Measurements from ENCODE around the gene FIGNL2. TPM values are rescaled to one million over a fixed set of nuclear protein-coding genes. Genes with fewer than 3 reads are reported as not detected.

FIGNL2 gene
- total RNA-seq, 1 donor from 2014 or later, result 6.7 TPM

DNA sequence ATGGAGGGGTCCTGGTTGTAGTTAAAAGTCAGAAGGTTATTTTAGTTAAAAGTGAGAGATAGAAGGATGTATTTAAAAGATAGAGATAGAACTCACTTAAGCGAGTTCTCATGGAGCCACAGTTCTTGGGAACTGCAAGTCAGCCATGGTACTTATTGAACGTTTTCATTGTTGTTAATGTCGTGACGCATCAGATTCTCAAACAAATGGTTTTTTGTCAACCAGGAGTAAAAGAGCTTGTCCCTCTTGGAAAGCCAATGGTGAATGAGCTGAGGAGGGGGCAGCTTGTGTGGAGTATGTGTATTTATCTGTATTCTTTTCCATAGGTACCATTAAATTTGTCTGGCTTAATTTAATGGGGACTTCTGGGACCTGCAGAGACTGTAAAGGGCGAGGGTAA is 68.6 kb downstream of the FIGNL2 start:
- H3K4me3 Mint-ChIP-seq (ENCODE audit: unreplicated experiment), result no peak overlapping the region
- Histone ChIP-seq H3K79me2 (ENCODE audit: insufficient read depth, low read length) (no peaks in the 10 kb centered on the region), H3K4me3 (ENCODE audit: insufficient read depth, low read depth, low read length) (no peak overlapping the region), H3K9ac (ENCODE audit: low read length) (no peak overlapping the region), H4K20me1 (ENCODE audit: insufficient read depth, low read length) (no peaks in the 10 kb centered on the region), H3K27ac (ENCODE audit: low read depth, low read length) (no peak overlapping the region), H3K27me3 (ENCODE audit: insufficient read depth, low read length) (no peaks in the 10 kb centered on the region), H3K4me1 (ENCODE audit: insufficient read depth, low read length) (no peaks in the 10 kb centered on the region), H3K4me2 (ENCODE audit: low read length) (no peak overlapping the region), H3K36me3 (ENCODE audit: insufficient read depth, low read length) (no peaks in the 10 kb centered on the region), H2AFZ (ENCODE audit: low read depth, low read length) (no peak overlapping the region), H3K9me3 (ENCODE audit: insufficient read depth, low read depth, low read length) (no peaks in the 10 kb centered on the region)
- DNase-seq (ENCODE audit: low read depth) (no peak), FAIRE-seq (no peak)
- H3K27me3 Mint-ChIP-seq (ENCODE audit: low read depth, unreplicated experiment), result peaks cover 6% of the 10 kb centered on the region
- H3K36me3 Mint-ChIP-seq (ENCODE audit: low read depth, unreplicated experiment), result peaks cover 11% of the 10 kb centered on the region
- TF ChIP-seq EZH2 (IDR thresholded peaks at IDR 0.05; ENCODE audit: insufficient read depth, low read length), result no peak
- TF ChIP-seq, protein P1, sequence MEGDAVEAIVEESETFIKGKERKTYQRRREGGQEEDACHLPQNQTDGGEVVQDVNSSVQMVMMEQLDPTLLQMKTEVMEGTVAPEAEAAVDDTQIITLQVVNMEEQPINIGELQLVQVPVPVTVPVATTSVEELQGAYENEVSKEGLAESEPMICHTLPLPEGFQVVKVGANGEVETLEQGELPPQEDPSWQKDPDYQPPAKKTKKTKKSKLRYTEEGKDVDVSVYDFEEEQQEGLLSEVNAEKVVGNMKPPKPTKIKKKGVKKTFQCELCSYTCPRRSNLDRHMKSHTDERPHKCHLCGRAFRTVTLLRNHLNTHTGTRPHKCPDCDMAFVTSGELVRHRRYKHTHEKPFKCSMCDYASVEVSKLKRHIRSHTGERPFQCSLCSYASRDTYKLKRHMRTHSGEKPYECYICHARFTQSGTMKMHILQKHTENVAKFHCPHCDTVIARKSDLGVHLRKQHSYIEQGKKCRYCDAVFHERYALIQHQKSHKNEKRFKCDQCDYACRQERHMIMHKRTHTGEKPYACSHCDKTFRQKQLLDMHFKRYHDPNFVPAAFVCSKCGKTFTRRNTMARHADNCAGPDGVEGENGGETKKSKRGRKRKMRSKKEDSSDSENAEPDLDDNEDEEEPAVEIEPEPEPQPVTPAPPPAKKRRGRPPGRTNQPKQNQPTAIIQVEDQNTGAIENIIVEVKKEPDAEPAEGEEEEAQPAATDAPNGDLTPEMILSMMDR (IDR thresholded peaks at IDR 0.05; ENCODE audit: insufficient read depth, low read depth, low read length), result no peak
- H3K27ac Mint-ChIP-seq (ENCODE audit: unreplicated experiment), result no peak overlapping the region
- H3K4me1 Mint-ChIP-seq (ENCODE audit: low read depth, unreplicated experiment), result no peaks in the 10 kb centered on the region
- no peaks in the 10 kb centered on the region for H3K9me3 Mint-ChIP-seq (ENCODE audit: unreplicated experiment)

GRCh38 chr12:51777973-51778372 is 70.5 kb downstream of the FIGNL2 start:
- Histone ChIP-seq H3K27me3 (ENCODE audit: insufficient read depth, low read length) (no peaks in the 10 kb centered on the region), H3K4me3 (ENCODE audit: insufficient read depth, low read depth, low read length) (no peak overlapping the region), H3K27ac (ENCODE audit: low read depth, low read length) (no peak overlapping the region), H3K36me3 (ENCODE audit: insufficient read depth, low read length) (peaks cover 3% of the 10 kb centered on the region), H3K4me2 (ENCODE audit: low read length) (no peak overlapping the region), H2AFZ (ENCODE audit: low read depth, low read length) (no peak overlapping the region), H3K79me2 (ENCODE audit: insufficient read depth, low read length) (no peaks in the 10 kb centered on the region), H4K20me1 (ENCODE audit: insufficient read depth, low read length) (no peaks in the 10 kb centered on the region), H3K9me3 (ENCODE audit: insufficient read depth, low read depth, low read length) (peaks cover 6% of the 10 kb centered on the region), H3K4me1 (ENCODE audit: insufficient read depth, low read length) (no peaks in the 10 kb centered on the region), H3K9ac (ENCODE audit: low read length) (no peak overlapping the region)
- H3K4me3 Mint-ChIP-seq (ENCODE audit: unreplicated experiment), result no peak overlapping the region
- peaks cover 23% of the 10 kb centered on the region for H3K36me3 Mint-ChIP-seq (ENCODE audit: low read depth, unreplicated experiment)
- peaks cover 6% of the 10 kb centered on the region for H3K27me3 Mint-ChIP-seq (ENCODE audit: low read depth, unreplicated experiment)
- no peak overlapping the region for H3K27ac Mint-ChIP-seq (ENCODE audit: unreplicated experiment)
- H3K4me1 Mint-ChIP-seq (ENCODE audit: low read depth, unreplicated experiment), result peaks cover 1% of the 10 kb centered on the region
- peaks cover 4% of the 10 kb centered on the region for H3K9me3 Mint-ChIP-seq (ENCODE audit: unreplicated experiment)
- FAIRE-seq, result no peak
- no peak for DNase-seq (ENCODE audit: low read depth)
- no peak for TF ChIP-seq EZH2 (IDR thresholded peaks at IDR 0.05; ENCODE audit: insufficient read depth, low read length)
- TF ChIP-seq, protein P1 (IDR thresholded peaks at IDR 0.05; ENCODE audit: insufficient read depth, low read depth, low read length), result no peak

DNA sequence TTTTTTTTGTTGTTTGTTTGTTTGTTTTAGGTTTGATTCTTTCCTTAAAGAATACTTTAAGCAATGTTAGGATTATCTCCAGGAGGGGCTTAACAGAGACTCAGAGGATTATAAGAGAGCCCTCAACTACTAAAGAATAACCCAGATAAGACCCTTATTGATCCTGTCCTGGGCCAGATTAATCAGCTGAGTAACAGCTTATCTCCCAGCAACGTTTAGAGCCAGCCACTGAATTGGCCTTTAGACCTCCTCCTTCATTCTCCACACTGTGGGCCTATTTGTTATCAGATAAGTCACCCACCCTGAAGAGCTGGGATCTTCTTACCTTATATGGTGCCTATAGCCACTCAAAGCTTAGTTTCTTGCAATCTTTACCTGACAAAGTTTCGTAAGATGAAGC is 71.1 kb downstream of the FIGNL2 start:
- Histone ChIP-seq H3K36me3 (ENCODE audit: insufficient read depth, low read length) (peaks cover 3% of the 10 kb centered on the region), H2AFZ (ENCODE audit: low read depth, low read length) (no peak overlapping the region), H3K9ac (ENCODE audit: low read length) (no peak overlapping the region), H3K9me3 (ENCODE audit: insufficient read depth, low read depth, low read length) (peaks cover 6% of the 10 kb centered on the region), H3K79me2 (ENCODE audit: insufficient read depth, low read length) (no peaks in the 10 kb centered on the region), H3K27ac (ENCODE audit: low read depth, low read length) (no peak overlapping the region), H3K4me2 (ENCODE audit: low read length) (no peak overlapping the region), H3K4me1 (ENCODE audit: insufficient read depth, low read length) (no peaks in the 10 kb centered on the region), H3K27me3 (ENCODE audit: insufficient read depth, low read length) (no peaks in the 10 kb centered on the region), H3K4me3 (ENCODE audit: insufficient read depth, low read depth, low read length) (no peak overlapping the region), H4K20me1 (ENCODE audit: insufficient read depth, low read length) (no peaks in the 10 kb centered on the region)
- Mint-ChIP-seq H3K27me3 (ENCODE audit: low read depth, unreplicated experiment) (peaks cover 2% of the 10 kb centered on the region), H3K4me1 (ENCODE audit: low read depth, unreplicated experiment) (peaks cover 1% of the 10 kb centered on the region), H3K4me3 (ENCODE audit: unreplicated experiment) (no peak overlapping the region), H3K27ac (ENCODE audit: unreplicated experiment) (no peak overlapping the region), H3K9me3 (ENCODE audit: unreplicated experiment) (peaks cover 4% of the 10 kb centered on the region), H3K36me3 (ENCODE audit: low read depth, unreplicated experiment) (peaks cover 23% of the 10 kb centered on the region)
- DNase-seq (ENCODE audit: low read depth), result no peak
- TF ChIP-seq, protein P1 (IDR thresholded peaks at IDR 0.05; ENCODE audit: insufficient read depth, low read depth, low read length), result no peak
- TF ChIP-seq EZH2 (IDR thresholded peaks at IDR 0.05; ENCODE audit: insufficient read depth, low read length), result no peak
- no peak for FAIRE-seq
